PFSK-1 (cell line): Measurements from ENCODE around the gene PKD1L1.

Experiments
- FOXP2 ChIP-seq: optimal IDR thresholded peaks from 2 replicates; pipeline ENCODE3; 2011; ENCODE audit warnings: borderline replicate concordance, control low read depth, inconsistent platforms; ENCODE audit not compliant: insufficient read depth; ENCODE audit errors: extremely low read length, extremely low read depth
- POLR2AphosphoS5 ChIP-seq: IDR thresholded peaks from 2 replicates; pipeline ENCODE4 v1.6.1; 2012; ENCODE audit warnings: low read depth, mild to moderate bottlenecking, control low read depth, low read length, moderate library complexity
- REST ChIP-seq, 2 experiments: IDR thresholded peaks; 2 replicates each; pipeline versions ENCODE4 v1.6.1 to v1.8.0; 2011 to 2012; ENCODE audit warnings: low read depth in 2 of 2, low read length in 2 of 2, control low read depth in 1 of 2, inconsistent platforms in 1 of 2, mild to moderate bottlenecking in 1 of 2, moderate library complexity in 1 of 2; ENCODE audit not compliant: insufficient read depth in 1 of 2
- SIN3A ChIP-seq: IDR thresholded peaks from 2 replicates; pipeline ENCODE4 v1.6.1; 2012; ENCODE audit warnings: mild to moderate bottlenecking, low read length, moderate library complexity, borderline replicate concordance; ENCODE audit not compliant: insufficient read depth
- TAF1 ChIP-seq: IDR thresholded peaks from 2 replicates; pipeline ENCODE4 v1.6.1; 2012; ENCODE audit warnings: low read length, control low read depth, borderline replicate concordance; ENCODE audit not compliant: insufficient read depth

The PKD1L1 gene

GRCh38 chr7:47818796-47819606 is 129.3 kb downstream of the PKD1L1 start:
- no peak for TF ChIP-seq SIN3A
- no peak for TF ChIP-seq TAF1
- no peak for TF ChIP-seq REST (IDR thresholded peaks at IDR 0.05; ENCODE audit: insufficient read depth in 1 of 2, low read depth in 2 of 2, low read length in 2 of 2)
- no peak for TF ChIP-seq FOXP2
- no peak for TF ChIP-seq POLR2AphosphoS5

- TF ChIP-seq SIN3A, result no peak
- TF ChIP-seq POLR2AphosphoS5, result no peak
- no peak for TF ChIP-seq FOXP2
- no peak for TF ChIP-seq REST (IDR thresholded peaks at IDR 0.05; ENCODE audit: insufficient read depth in 1 of 2, low read depth in 2 of 2, low read length in 2 of 2)
- no peak for TF ChIP-seq TAF1
Observed at GRCh38 chr7:47817917-47818316, 130.3 kb downstream of the PKD1L1 start.

GRCh38 chr7:47816647-47817046 is 131.6 kb downstream of the PKD1L1 start:
- no peak for TF ChIP-seq SIN3A
- TF ChIP-seq POLR2AphosphoS5, result no peak
- no peak for TF ChIP-seq TAF1
- TF ChIP-seq REST (IDR thresholded peaks at IDR 0.05; ENCODE audit: insufficient read depth in 1 of 2, low read depth in 2 of 2, low read length in 2 of 2), result no peak
- no peak for TF ChIP-seq FOXP2

GRCh38 chr7:47815867-47816266 is 132.4 kb downstream of the PKD1L1 start:
- no peak for TF ChIP-seq POLR2AphosphoS5
- TF ChIP-seq REST (IDR thresholded peaks at IDR 0.05; ENCODE audit: insufficient read depth in 1 of 2, low read depth in 2 of 2, low read length in 2 of 2), result no peak
- no peak for TF ChIP-seq SIN3A
- no peak for TF ChIP-seq FOXP2
- TF ChIP-seq TAF1, result no peak
